Mononuclear cell (primary cell): ENCODE results near the gene PCCA. TPM values are rescaled to one million over a fixed set of nuclear protein-coding genes. Genes with fewer than 3 reads are reported as not detected.
A peak's percentile ranks its signal among the peaks of the same experiment; 100 is the strongest.
"Not testable (repeated sequence)": the region's sequence is repeated elsewhere in the genome, so short reads cannot be mapped to it uniquely, and the experiment has no call there.

Source experiments
- H3K27me3 ChIP-seq: 2 replicates; pipeline ENCODE4 v1.6.0; 2011; ENCODE audit warnings: low read length, control low read depth; ENCODE audit not compliant: insufficient read depth
- H3K4me1 ChIP-seq: 2 replicates; pipeline ENCODE4 v1.5.1; 2011; ENCODE audit warnings: mild to moderate bottlenecking, low read length, control low read depth; ENCODE audit not compliant: insufficient read depth
- H3K4me3 ChIP-seq: 2 replicates; pipeline ENCODE4 v1.5.1; 2011; ENCODE audit warnings: mild to moderate bottlenecking, low read length, moderate library complexity
- H3K9me3 ChIP-seq: 2 replicates; pipeline ENCODE4 v1.5.1; 2011; ENCODE audit warnings: low read depth, mild to moderate bottlenecking, control low read depth, low read length
- total RNA-seq: library from RNA; depleted of rRNA; stranded (reverse); fragments of >200 nt; gene quantifications from one replicate; pipeline ENCODE4 v1.2.3, GENCODE V29; 2012

PCCA gene, protein sequence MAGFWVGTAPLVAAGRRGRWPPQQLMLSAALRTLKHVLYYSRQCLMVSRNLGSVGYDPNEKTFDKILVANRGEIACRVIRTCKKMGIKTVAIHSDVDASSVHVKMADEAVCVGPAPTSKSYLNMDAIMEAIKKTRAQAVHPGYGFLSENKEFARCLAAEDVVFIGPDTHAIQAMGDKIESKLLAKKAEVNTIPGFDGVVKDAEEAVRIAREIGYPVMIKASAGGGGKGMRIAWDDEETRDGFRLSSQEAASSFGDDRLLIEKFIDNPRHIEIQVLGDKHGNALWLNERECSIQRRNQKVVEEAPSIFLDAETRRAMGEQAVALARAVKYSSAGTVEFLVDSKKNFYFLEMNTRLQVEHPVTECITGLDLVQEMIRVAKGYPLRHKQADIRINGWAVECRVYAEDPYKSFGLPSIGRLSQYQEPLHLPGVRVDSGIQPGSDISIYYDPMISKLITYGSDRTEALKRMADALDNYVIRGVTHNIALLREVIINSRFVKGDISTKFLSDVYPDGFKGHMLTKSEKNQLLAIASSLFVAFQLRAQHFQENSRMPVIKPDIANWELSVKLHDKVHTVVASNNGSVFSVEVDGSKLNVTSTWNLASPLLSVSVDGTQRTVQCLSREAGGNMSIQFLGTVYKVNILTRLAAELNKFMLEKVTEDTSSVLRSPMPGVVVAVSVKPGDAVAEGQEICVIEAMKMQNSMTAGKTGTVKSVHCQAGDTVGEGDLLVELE
- 7.9 TPM for total RNA-seq

DNA sequence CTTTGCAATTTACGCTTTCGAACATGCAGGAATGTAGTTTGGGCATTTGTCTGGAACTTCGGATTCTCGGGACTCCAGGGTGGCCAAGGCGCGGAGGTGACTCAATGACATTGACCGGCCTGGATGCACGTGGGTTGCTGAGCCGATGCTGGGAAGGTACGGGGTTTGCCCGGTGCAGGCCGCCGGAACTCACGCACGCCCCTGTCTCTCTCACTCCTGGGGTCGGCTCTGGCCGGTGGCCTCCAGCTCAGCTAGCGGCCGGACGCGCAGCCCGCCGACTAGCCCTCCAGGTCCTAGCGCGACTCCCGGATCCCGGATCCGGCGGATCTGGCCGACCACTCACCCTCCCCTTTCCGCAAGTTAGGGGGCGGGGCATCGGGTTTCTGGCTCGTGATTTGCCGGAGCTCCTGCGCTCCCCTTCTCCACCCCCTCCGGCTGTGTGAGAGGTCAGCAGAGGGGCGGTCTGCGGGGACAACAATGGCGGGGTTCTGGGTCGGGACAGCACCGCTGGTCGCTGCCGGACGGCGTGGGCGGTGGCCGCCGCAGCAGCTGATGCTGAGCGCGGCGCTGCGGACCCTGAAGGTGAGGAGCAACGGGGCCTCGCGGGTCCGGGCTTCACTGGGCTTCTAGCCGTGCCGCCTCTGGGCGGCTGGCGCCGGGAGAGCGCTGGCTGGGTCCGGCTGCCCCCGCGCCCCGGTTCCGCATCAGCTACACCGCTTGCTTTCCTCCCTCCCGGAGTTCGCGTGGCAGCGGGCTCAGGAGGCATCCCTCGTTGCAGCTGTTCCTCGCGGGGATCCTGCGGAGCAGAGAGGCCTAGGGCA lies at the start of gene PCCA:
Gene PCCA (plus strand): TSS at position 450 of the 821 bp plus-strand sequence. CDS start 28 bp downstream, at position 478.
- Histone ChIP-seq H3K27me3 (no peaks in the 10 kb centered on the region), H3K4me3 (peak within 1 kb of the TSS; percentile 73), H3K4me1 (peaks cover 15% of the 10 kb centered on the region), H3K9me3 (no peaks in the 10 kb centered on the region)

DNA sequence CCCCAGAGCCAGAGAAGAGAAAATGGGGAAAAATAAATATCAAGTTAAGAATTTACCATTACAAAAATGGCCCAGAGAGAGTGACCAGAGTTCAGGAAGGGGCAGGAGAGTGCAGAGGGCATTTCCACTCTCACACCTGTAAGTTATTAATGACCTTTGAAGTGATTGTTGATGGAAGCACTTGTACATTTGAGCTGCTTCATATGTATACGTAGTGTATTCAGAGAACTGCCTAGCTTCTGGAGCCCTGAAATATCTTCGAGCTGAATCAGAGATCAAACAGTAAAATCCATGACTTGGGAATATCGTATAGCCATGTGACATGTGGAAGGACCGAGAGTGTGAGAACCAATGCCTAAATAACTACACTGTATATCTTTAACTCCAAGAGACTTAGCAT lies 49.2 kb upstream of the PCCA start:
- Histone ChIP-seq H3K27me3 (no peaks in the 10 kb centered on the region), H3K4me1 (no peaks in the 10 kb centered on the region), H3K9me3 (no peaks in the 10 kb centered on the region), H3K4me3 (no peak overlapping the region)

GRCh38 chr13:100040196-100040595 lies 48.7 kb upstream of the PCCA start:
- no peaks in the 10 kb centered on the region for H3K27me3 ChIP-seq
- no peaks in the 10 kb centered on the region for H3K9me3 ChIP-seq
- no peaks in the 10 kb centered on the region for H3K4me1 ChIP-seq
- H3K4me3 ChIP-seq = no peak overlapping the region

- Histone ChIP-seq H3K4me3 (no peak overlapping the region), H3K27me3 (no peaks in the 10 kb centered on the region), H3K9me3 (no peaks in the 10 kb centered on the region), H3K4me1 (no peaks in the 10 kb centered on the region)
Measured at GRCh38 chr13:100044936-100045335, 44.0 kb upstream of the PCCA start.

GRCh38 chr13:100045355-100045754 lies 43.5 kb upstream of the PCCA start:
- H3K27me3 ChIP-seq = no peaks in the 10 kb centered on the region

DNA sequence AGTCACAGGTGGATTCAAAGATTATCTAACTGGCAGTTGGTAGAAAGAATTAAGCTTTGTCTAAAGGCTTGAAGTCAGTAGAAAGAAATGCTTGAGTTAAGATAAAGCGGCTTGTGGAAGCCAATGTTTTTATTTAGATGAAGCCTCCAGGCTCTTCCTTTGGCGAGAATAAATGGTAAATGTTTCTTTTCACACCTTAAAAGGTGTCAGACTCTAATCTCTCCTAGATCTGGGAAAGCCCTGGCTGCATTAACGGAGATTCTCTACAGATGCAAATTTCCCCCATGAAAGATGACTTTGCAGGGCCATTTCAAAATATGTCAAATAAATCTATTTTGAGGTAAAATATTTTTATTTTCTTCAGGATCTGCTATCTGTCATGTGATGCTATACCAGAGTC lies 37.8 kb upstream of the PCCA start:
- no peaks in the 10 kb centered on the region for H3K27me3 ChIP-seq
- no peaks in the 10 kb centered on the region for H3K9me3 ChIP-seq
- no peak overlapping the region for H3K4me3 ChIP-seq
- H3K4me1 ChIP-seq = no peaks in the 10 kb centered on the region

More at GRCh38 chr13:100045355-100045754, 43.5 kb upstream of the PCCA start:
- Histone ChIP-seq H3K9me3 (no peaks in the 10 kb centered on the region), H3K4me1 (no peaks in the 10 kb centered on the region), H3K4me3 (no peak overlapping the region)

DNA sequence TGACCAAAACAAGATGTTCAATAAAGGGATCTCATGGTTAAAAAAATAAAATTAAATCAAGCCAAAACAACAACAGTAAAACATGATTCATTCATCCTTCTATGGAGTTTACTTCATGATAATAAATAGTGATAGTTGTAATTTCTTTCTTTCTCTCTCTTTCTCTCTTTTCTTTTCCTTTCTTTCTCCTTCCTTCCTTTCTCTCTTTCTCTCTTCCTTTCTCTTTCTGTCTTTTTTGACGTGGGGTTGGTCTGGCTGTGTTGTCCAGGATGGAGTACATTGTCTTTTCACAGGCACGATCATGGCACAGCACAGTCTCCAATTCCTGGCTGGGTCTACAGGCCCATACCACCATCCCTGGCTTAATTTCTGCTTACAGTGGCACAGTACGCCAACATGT lies 29.1 kb upstream of the PCCA start:
- Histone ChIP-seq H3K9me3 (no peaks in the 10 kb centered on the region), H3K27me3 (peaks cover 5% of the 10 kb centered on the region), H3K4me3 (no peak overlapping the region), H3K4me1 (no peaks in the 10 kb centered on the region)

DNA sequence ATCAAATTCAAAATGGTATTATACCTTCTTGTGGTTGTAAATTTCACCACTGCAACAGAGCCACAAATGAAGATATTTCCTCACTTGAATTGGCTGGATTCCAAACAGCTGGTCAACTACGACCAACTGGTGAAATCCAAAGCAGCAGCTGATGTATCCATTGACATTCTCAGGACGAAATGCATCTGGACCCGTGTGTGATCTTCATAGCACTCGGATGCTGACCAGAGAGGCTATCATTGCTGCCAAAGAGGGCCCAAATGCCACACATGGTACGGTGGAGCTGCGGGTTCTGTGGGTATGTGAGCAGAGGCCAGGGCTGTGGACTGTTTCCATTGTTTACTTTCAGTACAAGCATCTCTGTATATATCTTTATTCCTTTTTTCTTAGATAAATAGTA lies 25.6 kb upstream of the PCCA start:
- Histone ChIP-seq H3K4me3 (no peak overlapping the region), H3K9me3 (no peaks in the 10 kb centered on the region), H3K4me1 (no peaks in the 10 kb centered on the region), H3K27me3 (peaks cover 5% of the 10 kb centered on the region)

GRCh38 chr13:100063906-100064305 lies 25.0 kb upstream of the PCCA start:
- H3K27me3 ChIP-seq = peaks cover 5% of the 10 kb centered on the region
- H3K4me3 ChIP-seq = no peak overlapping the region
- H3K4me1 ChIP-seq = no peaks in the 10 kb centered on the region
- no peaks in the 10 kb centered on the region for H3K9me3 ChIP-seq

DNA sequence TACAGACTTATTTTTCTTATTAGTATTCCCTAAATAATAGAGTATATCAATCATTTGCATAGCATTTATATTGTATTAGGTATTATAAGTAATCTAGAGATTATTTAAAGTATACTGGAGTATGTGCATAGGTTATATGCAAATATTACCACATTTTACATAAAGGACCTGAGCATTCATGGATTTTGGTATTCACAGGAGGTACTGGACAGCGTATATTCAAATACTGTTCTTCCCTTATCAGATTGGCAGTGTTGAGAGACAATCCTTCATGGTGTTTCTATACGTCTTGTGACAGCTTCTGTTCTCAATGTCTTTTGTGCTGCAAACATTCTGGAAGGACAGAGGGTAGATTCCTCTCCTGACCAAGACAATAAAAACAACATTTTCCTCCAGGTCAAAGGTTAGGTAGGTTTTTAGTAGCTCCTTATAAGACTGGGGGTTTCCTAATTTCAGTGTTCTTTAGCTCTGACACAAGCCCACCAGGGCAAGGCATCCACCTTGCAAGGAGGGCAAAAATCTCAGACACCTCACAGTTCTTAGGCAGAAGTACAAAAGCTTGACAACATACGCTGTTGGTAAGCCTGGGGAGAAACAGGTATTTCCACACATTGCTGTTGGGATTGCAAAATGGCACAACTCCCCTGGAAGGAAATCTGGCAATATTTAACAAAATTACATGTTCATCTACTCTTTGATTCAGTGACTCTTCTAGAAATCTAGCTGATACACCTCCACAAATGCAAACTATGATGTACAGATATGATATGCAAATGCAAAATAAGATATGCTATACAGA lies 20.6 kb upstream of the PCCA start:
- peaks cover 5% of the 10 kb centered on the region for H3K27me3 ChIP-seq
- no peak overlapping the region for H3K4me3 ChIP-seq
- no peaks in the 10 kb centered on the region for H3K9me3 ChIP-seq
- H3K4me1 ChIP-seq = no peaks in the 10 kb centered on the region

GRCh38 chr13:100069278-100069677 lies 19.6 kb upstream of the PCCA start:
- Histone ChIP-seq H3K4me1 (no peaks in the 10 kb centered on the region), H3K27me3 (no peaks in the 10 kb centered on the region), H3K4me3 (no peak overlapping the region), H3K9me3 (no peaks in the 10 kb centered on the region)

GRCh38 chr13:100075700-100076587 lies 12.9 kb upstream of the PCCA start:
- Histone ChIP-seq H3K9me3 (no peaks in the 10 kb centered on the region), H3K4me3 (no peak overlapping the region), H3K27me3 (no peaks in the 10 kb centered on the region), H3K4me1 (no peaks in the 10 kb centered on the region)

DNA sequence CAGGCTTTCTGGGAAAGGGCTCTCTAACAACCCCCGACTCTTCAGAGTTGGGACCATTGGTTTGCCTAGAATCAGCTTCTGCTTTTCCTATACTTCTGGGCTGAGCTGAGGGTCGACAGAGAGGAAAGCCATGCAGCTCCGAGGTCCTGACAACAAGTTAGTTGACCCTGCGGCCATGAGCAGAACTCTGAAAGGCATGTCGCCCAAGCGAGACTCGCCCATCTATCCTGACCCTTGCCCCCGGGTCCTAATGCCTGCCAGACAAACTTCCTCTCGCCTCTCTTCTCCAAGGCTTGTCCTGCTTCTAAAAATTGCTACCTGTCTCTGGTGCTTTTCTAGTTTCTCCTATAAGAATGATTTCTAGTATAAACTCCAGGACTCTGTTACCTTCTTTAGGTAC lies 9.9 kb upstream of the PCCA start:
- not testable (repeated sequence) for H3K4me1 ChIP-seq

DNA sequence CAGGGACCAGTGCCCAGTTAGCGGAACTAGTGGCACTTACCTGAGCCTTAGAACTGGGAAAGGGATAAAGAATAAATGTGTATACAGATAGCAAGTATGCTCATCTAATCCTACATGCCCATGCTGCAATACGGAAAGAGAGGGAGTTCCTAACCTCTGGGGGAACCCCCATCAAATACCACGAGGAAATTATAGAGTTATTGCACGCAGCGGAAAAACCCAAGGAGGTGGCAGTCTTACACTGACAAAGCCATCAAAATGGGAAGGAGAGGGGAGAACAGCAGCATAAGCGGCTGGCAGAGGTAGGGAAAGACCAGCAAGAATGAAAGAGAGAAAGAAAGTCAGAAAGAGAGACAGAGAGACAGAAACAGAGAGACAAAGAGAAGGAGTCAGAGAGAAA lies 5.5 kb upstream of the PCCA start:
- H3K27me3 ChIP-seq, H3K4me1 ChIP-seq, H3K9me3 ChIP-seq, H3K4me3 ChIP-seq: not testable (repeated sequence)

More for the DNA sequence above, 9.9 kb upstream of the PCCA start:
- H3K27me3 ChIP-seq, H3K4me3 ChIP-seq, H3K9me3 ChIP-seq: not testable (repeated sequence)
